Right lobe of liver (tissue), 4 donors: ENCODE measurements around the gene NCF1.
"Not testable (repeated sequence)": the region's sequence is repeated elsewhere in the genome, so short reads cannot be mapped to it uniquely, and the experiment has no call there.

ENCODE experiments used
- CTCF ChIP-seq, 4 donors: fragments of 200-600 bp in 3 of 4; fragments of 450-650 bp in 1 of 4; IDR thresholded peaks; one replicate each; pipeline versions ENCODE4 v1.5.1 to v1.8.0; 2016 to 2022; ENCODE audit warnings: antibody characterized with exemption in 4 of 4, mild to moderate bottlenecking in 2 of 4
- POLR2A ChIP-seq: fragments of 450-650 bp; IDR thresholded peaks from one replicate; pipeline ENCODE4 v1.6.1; 2017; ENCODE audit warnings: antibody characterized with exemption, mild to moderate bottlenecking
- donor health status: DM: no; HTN: no; CAD: no.
- donor health status: DM: no; HTN: no; CAD: no.
- donor health status: DM: no; HTN: yes; CAD: no.

- not testable (repeated sequence) for TF ChIP-seq CTCF (IDR thresholded peaks at IDR 0.05); POLR2A
Observed at GRCh38 chr7:74765205-74765918, 8.4 kb upstream of the NCF1 start.
